ENCODE results near the gene DAPK1.

Gene DAPK1

GRCh38 chr9:87667164-87667738 lies 169.6 kb downstream of the DAPK1 start:
- no peak for DNase-seq
- Mint-ChIP-seq H3K27ac (no peak overlapping the region), H3K9me3 (peaks cover 0 to 15% of the 10 kb centered on the region in 2 donors), H3K27me3 (no peaks in the 10 kb centered on the region), H3K4me3 (no peak overlapping the region), H3K4me1 (no peaks in the 10 kb centered on the region)
- ATAC-seq = no peak

- ATAC-seq (no peak), DNase-seq (no peak)
- no peak overlapping the region for H3K4me3 Mint-ChIP-seq
- no peak overlapping the region for H3K27ac Mint-ChIP-seq
- H3K4me1 Mint-ChIP-seq = no peaks in the 10 kb centered on the region
- peaks cover 0 to 15% of the 10 kb centered on the region in 2 donors for H3K9me3 Mint-ChIP-seq
- H3K27me3 Mint-ChIP-seq = peaks cover 7% of the 10 kb centered on the region
Observed at GRCh38 chr9:87668222-87668621, 170.6 kb downstream of the DAPK1 start.

DNA sequence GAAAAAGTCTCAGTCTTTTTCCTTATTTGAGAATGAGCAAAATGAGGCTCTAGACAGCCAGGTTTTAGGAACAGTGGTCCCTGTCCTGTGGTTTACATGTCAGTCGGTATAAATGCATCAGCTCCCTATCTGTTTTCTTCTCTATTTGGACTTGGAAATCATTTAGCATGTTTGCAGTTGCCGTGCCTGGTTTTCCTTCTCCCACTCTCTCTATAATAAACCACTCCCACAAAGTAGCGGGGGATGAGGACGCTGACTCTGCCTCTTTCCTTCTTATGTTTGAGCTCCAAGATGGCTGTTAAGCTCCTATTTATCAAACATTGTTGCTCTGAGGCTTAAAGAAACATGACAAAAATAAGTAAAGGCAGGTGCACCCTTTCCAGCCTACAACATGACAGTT lies 171.1 kb downstream of the DAPK1 start:
- Mint-ChIP-seq H3K27me3 (peaks cover 12% of the 10 kb centered on the region), H3K4me3 (no peak overlapping the region), H3K4me1 (no peaks in the 10 kb centered on the region), H3K9me3 (peaks cover 0 to 15% of the 10 kb centered on the region in 2 donors), H3K27ac (no peak overlapping the region)
- DNase-seq (no peak), ATAC-seq (no peak)

DNA sequence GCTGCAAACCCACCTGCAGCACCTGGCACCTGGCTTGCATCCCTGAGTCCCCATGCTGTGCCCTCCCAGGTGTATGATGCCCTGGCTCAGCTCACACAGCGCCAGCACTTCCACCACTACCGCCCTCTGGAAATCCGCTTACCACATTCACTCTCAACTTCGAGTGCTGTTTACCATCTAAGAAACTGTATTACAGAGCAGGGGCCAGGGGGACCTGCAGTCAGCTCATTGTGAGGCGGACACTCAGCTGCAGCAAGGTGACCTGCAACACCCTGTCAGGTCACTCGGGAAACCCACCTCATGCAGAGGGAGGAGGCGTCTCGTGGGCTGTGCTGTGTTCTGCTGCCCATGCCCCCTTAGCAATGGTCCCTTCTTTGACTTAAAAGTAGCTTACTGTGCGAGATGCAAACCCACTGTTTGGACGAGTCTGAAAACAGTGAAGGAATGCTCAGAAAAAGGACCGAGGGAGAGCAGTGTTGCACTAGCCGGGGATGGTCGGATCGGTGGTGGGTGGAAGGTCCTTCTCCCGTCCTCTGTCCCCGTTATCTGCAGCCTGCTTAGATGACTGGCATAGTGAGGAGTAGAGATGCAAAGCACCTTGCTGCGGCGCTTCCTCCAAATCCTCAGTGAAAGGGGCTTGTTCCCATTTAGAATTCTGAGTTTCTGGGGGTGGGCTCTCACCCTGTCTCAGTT lies 173.1 kb downstream of the DAPK1 start:
- H3K4me3 Mint-ChIP-seq = no peak overlapping the region
- H3K27ac Mint-ChIP-seq = no peak overlapping the region

DNA sequence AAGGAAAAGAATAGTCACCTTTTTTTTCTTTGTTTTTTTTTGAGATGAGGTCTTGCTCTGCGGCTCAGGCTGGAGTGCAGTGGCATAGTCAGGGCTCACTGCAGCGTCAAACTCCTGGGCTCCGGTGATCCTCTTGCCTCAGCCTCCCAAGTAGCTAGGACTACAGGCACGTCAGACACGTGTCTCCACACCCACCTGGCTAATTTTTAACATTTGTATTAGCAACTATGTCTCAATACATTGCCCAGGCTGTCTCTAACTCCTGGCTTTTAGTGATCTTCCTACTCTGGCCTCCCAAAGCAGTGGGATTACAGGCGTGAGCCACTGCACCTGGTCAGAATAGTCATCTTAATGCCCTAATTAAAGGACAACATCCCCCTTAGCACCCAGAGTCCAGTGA lies 173.8 kb downstream of the DAPK1 start:
- DNase-seq (no peak), ATAC-seq (no peak)
- no peaks in the 10 kb centered on the region for H3K4me1 Mint-ChIP-seq
- no peak overlapping the region for H3K4me3 Mint-ChIP-seq
- H3K27ac Mint-ChIP-seq = no peak overlapping the region
- peaks cover 12% of the 10 kb centered on the region for H3K27me3 Mint-ChIP-seq
- peaks cover 0 to 15% of the 10 kb centered on the region in 2 donors for H3K9me3 Mint-ChIP-seq

More for the DNA sequence above, 173.1 kb downstream of the DAPK1 start:
- Mint-ChIP-seq H3K4me1 (no peaks in the 10 kb centered on the region), H3K27me3 (peaks cover 12% of the 10 kb centered on the region), H3K9me3 (peaks cover 0 to 15% of the 10 kb centered on the region in 2 donors)
- ATAC-seq (no peak), DNase-seq (no peak)

DNA sequence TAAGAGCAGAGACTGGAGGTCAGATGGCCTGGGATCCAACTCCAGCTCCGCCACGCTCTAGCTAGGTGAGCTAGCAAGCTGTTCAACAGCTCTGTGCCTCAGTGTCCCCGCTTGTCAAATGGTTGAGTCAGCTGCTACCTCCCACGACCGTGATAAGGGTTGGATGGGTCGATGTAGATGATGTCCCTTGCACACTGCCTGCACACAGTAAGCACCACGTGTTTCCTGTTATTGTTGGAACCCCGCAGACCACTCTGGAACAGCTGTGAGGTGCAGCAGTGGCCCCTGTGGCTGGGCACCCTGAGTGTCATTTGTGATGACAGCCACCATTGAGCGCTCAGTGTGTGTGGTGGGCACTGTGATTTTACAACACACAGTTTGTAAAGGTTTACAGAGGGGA lies 174.3 kb downstream of the DAPK1 start:
- H3K27ac Mint-ChIP-seq = no peak overlapping the region
- H3K4me1 Mint-ChIP-seq = no peaks in the 10 kb centered on the region
- peaks cover 12% of the 10 kb centered on the region for H3K27me3 Mint-ChIP-seq
- ATAC-seq (no peak), DNase-seq (no peak)
- H3K4me3 Mint-ChIP-seq = no peak overlapping the region
- H3K9me3 Mint-ChIP-seq = peaks cover 0 to 11% of the 10 kb centered on the region in 2 donors

DNA sequence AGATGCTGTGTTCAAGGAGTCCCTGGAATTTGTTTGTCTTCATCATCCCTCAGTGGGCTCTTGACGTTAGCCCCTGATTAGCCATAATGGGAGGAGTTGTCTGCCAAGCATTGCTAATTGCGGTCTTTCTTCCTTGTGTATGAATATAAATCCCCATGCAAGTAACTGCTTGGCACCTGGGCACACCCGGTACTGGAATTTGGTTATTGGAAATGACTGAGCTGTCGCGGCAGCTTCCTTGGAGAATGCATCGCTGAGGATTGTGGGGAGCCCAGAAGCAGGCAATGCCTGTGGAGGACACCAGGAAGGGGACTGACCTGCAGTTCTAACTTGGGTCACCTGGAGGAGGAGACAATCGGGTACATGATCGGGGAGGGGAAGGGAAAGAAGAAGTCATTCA lies 174.9 kb downstream of the DAPK1 start:
- H3K4me1 Mint-ChIP-seq = no peaks in the 10 kb centered on the region
- peaks cover 0 to 4% of the 10 kb centered on the region in 2 donors for H3K9me3 Mint-ChIP-seq
- no peak for DNase-seq
- H3K27ac Mint-ChIP-seq = peak overlapping the region in 1 of 2 donors; percentile 93
- H3K27me3 Mint-ChIP-seq = peaks cover 12% of the 10 kb centered on the region
- no peak for ATAC-seq
- H3K4me3 Mint-ChIP-seq = no peak overlapping the region

- Mint-ChIP-seq H3K27ac (no peak overlapping the region), H3K4me3 (no peak overlapping the region), H3K27me3 (peaks cover 12% of the 10 kb centered on the region), H3K9me3 (no peaks in the 10 kb centered on the region), H3K4me1 (no peaks in the 10 kb centered on the region)
- DNase-seq = no peak
- no peak for ATAC-seq
Observed at GRCh38 chr9:87673446-87674120, 175.9 kb downstream of the DAPK1 start.

GRCh38 chr9:87674565-87675299 lies 177.1 kb downstream of the DAPK1 start:
- H3K4me1 Mint-ChIP-seq = no peaks in the 10 kb centered on the region
- DNase-seq (no peak), ATAC-seq (no peak)
- peaks cover 12% of the 10 kb centered on the region for H3K27me3 Mint-ChIP-seq
- H3K9me3 Mint-ChIP-seq = no peaks in the 10 kb centered on the region
- peak overlapping the region in 1 of 2 donors; percentile 94 for H3K27ac Mint-ChIP-seq
- no peak overlapping the region for H3K4me3 Mint-ChIP-seq

- peak; percentile 28 for ATAC-seq
- Mint-ChIP-seq H3K4me1 (no peaks in the 10 kb centered on the region), H3K9me3 (no peaks in the 10 kb centered on the region), H3K4me3 (no peak overlapping the region), H3K27me3 (peaks cover 12% of the 10 kb centered on the region), H3K27ac (no peak overlapping the region)
- DNase-seq = no peak
Observed at GRCh38 chr9:87675906-87676515, 178.3 kb downstream of the DAPK1 start.

DNA sequence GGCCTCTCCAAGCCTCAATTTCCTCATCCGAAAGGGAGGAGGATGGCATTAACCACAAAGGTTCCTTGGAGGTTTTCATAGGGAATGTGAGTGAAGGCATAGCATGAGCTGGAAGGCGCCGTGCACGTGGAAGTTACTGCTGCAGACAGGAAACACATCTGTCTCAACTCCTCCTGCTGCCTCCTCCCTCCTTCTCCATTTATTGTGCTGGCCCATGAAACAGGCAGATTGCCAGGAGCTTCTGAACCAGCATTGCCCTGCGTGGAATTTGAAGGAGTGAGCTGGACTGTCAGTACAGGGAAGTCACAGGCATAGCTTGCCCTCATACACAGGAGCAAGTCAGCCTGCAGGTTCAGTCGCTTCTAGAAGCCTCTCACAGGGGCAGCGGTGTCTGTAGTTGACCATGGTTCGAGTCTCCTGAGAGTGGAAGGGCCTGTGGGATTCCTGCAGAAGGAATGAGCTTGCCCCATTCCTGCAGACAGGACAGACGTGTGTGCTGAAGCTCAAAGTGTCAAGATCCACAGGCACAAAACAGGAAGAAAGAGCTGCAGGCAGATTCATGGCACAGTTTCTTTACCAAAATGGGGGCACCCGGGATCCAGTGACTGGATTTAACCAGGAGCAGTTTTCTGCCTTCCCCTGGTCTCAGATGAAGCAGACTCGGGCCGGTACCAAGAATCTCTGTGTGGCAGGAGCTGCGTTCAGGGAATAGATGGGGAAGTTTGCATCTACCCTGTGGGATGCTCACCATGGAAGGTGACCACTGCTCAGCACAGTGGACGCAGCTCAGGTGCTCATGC lies 179.5 kb downstream of the DAPK1 start:
- H3K4me3 Mint-ChIP-seq = no peak overlapping the region
- H3K4me1 Mint-ChIP-seq = no peaks in the 10 kb centered on the region
- DNase-seq (no peak), ATAC-seq (no peak)
- H3K27me3 Mint-ChIP-seq = peaks cover 12% of the 10 kb centered on the region
- no peaks in the 10 kb centered on the region for H3K9me3 Mint-ChIP-seq
- no peak overlapping the region for H3K27ac Mint-ChIP-seq

- Mint-ChIP-seq H3K9me3 (no peaks in the 10 kb centered on the region), H3K4me3 (no peak overlapping the region), H3K27me3 (peaks cover 7% of the 10 kb centered on the region), H3K4me1 (no peaks in the 10 kb centered on the region), H3K27ac (no peak overlapping the region)
- no peak for DNase-seq
- no peak for ATAC-seq
Observed at GRCh38 chr9:87677776-87678587, 180.3 kb downstream of the DAPK1 start.

DNA sequence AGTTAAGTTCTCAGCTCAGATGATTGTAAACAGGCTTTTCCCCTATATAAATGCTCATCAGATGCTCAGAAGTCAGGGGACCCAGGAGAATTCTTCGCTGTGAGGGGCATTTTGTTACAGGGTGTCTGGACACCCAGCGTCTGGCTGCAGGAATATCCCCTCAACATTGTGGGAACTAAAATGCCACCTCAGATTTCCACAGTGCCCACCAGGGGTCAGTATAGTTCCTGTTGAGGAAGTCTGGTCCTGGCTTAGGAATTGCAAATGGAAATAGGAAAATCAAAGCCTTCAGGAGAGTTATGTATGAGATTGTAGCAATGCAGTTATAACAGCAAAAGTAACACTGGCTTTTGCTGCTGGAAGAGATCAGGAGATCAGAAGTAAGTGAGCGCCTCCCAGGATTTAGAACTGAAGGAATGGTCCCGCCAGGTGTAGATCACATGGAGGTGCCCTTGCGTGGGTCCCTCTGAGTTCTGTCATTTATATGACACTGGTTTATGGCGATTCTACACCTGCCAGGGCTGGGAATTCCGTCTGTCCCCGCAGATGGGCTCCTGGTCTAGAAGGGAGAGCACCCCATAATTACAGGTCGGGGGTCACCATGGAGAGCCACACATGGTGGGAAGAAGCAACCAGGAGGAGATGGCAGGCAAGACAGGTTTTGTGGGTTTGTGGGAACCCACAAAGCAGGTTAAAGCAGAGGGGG lies 181.1 kb downstream of the DAPK1 start:
- H3K9me3 Mint-ChIP-seq = no peaks in the 10 kb centered on the region
- H3K4me3 Mint-ChIP-seq = no peak overlapping the region
- ATAC-seq (no peak), DNase-seq (no peak)
- no peak overlapping the region for H3K27ac Mint-ChIP-seq
- H3K27me3 Mint-ChIP-seq = no peaks in the 10 kb centered on the region
- no peaks in the 10 kb centered on the region for H3K4me1 Mint-ChIP-seq

All from stimulated activated naive CD8-positive, alpha-beta T cell treated with anti-CD3 and anti-CD28 coated beads, Interleukin-15, amount 100 ng/mL, for 72 hours (primary cell).